RKO (cell line): ENCODE results near the gene PDLIM7.
A peak's percentile ranks its signal among the peaks of the same experiment; 100 is the strongest.

ENCODE experiments used
- DNase-seq: peaks from one replicate; pipeline ENCODE4 v3.0.0-alpha.2; 2016; ENCODE audit warnings: low spot score

The PDLIM7 gene

GRCh38 chr5:177443144-177443983, 54.0 kb downstream of the PDLIM7 start:
- no peak for DNase-seq

- no peak for DNase-seq
Observed at GRCh38 chr5:177442066-177442826, 55.2 kb downstream of the PDLIM7 start.

- no peak for DNase-seq
Observed at GRCh38 chr5:177440990-177441780, 56.2 kb downstream of the PDLIM7 start.

- no peak for DNase-seq
Observed at GRCh38 chr5:177440211-177440989, 57.0 kb downstream of the PDLIM7 start.

GRCh38 chr5:177439518-177440053, 57.8 kb downstream of the PDLIM7 start:
- DNase-seq = no peak

- no peak for DNase-seq
Observed at GRCh38 chr5:177438468-177438867, 58.9 kb downstream of the PDLIM7 start.

GRCh38 chr5:177437623-177438022, 59.8 kb downstream of the PDLIM7 start:
- no peak for DNase-seq

- no peak for DNase-seq
Observed at GRCh38 chr5:177435847-177436536, 61.4 kb downstream of the PDLIM7 start.

- DNase-seq = no peak
Observed at GRCh38 chr5:177434942-177435738, 62.3 kb downstream of the PDLIM7 start.

GRCh38 chr5:177434437-177434836, 63.0 kb downstream of the PDLIM7 start:
- peak; percentile 54 for DNase-seq

- no peak for DNase-seq
Observed at GRCh38 chr5:177433658-177434217, 63.7 kb downstream of the PDLIM7 start.
